Measurements from ENCODE around the gene BLVRA. TPM values are rescaled to one million over a fixed set of nuclear protein-coding genes. Genes with fewer than 3 reads are reported as not detected.
"Not testable (repeated sequence)": the region's sequence is repeated elsewhere in the genome, so short reads cannot be mapped to it uniquely, and the experiment has no call there.

BLVRA gene
- polyA plus RNA-seq, 6 donors from 2014 or later = 3.5 to 15.9 (median 9.5) TPM

GRCh38 chr7:43782768-43783555 lies 24.5 kb downstream of the BLVRA start:
- Mint-ChIP-seq H3K36me3 (no peaks in the 10 kb centered on the region), H3K9me3 (no peaks in the 10 kb centered on the region), H3K27me3 (no peaks in the 10 kb centered on the region), H3K4me3 (no peak overlapping the region), H3K27ac (no peak overlapping the region), H3K4me1 (no peaks in the 10 kb centered on the region)
- DNase-seq (no peak), ATAC-seq (ENCODE audit: low read depth in 2 of 2) (no peak)

GRCh38 chr7:43784030-43784584 lies 25.6 kb downstream of the BLVRA start:
- no peaks in the 10 kb centered on the region for H3K4me1 Mint-ChIP-seq
- no peak overlapping the region for H3K27ac Mint-ChIP-seq
- no peaks in the 10 kb centered on the region for H3K27me3 Mint-ChIP-seq
- H3K36me3 Mint-ChIP-seq = no peaks in the 10 kb centered on the region
- no peak overlapping the region for H3K4me3 Mint-ChIP-seq
- ATAC-seq (ENCODE audit: low read depth in 2 of 2) (no peak), DNase-seq (no peak)
- H3K9me3 Mint-ChIP-seq = no peaks in the 10 kb centered on the region

- H3K4me3 Mint-ChIP-seq; H3K27ac Mint-ChIP-seq; ATAC-seq (ENCODE audit: low read depth in 2 of 2); H3K4me1 Mint-ChIP-seq; H3K27me3 Mint-ChIP-seq; H3K36me3 Mint-ChIP-seq; H3K9me3 Mint-ChIP-seq; DNase-seq: not testable (repeated sequence)
Observed at GRCh38 chr7:43784585-43785087, 26.2 kb downstream of the BLVRA start.

GRCh38 chr7:43785420-43785819 lies 26.9 kb downstream of the BLVRA start:
- Mint-ChIP-seq H3K4me3 (peak overlapping the region in 1 of 8 donors; percentile 52), H3K9me3 (no peaks in the 10 kb centered on the region), H3K36me3 (no peaks in the 10 kb centered on the region), H3K27ac (no peak overlapping the region), H3K4me1 (no peaks in the 10 kb centered on the region), H3K27me3 (no peaks in the 10 kb centered on the region)
- ATAC-seq (ENCODE audit: low read depth in 2 of 2) (no peak), DNase-seq (no peak)

- no peak overlapping the region for H3K4me3 Mint-ChIP-seq
- no peaks in the 10 kb centered on the region for H3K9me3 Mint-ChIP-seq
- no peak for ATAC-seq (ENCODE audit: low read depth in 2 of 2)
- H3K27me3 Mint-ChIP-seq = no peaks in the 10 kb centered on the region
- no peak overlapping the region for H3K27ac Mint-ChIP-seq
- H3K36me3 Mint-ChIP-seq = no peaks in the 10 kb centered on the region
- no peak for DNase-seq
- peaks cover 0 to 3% (median 0%) of the 10 kb centered on the region in 3 donors for H3K4me1 Mint-ChIP-seq
Observed at GRCh38 chr7:43787771-43788170, 29.3 kb downstream of the BLVRA start.

- Mint-ChIP-seq H3K4me1 (peaks cover 0 to 3% (median 0%) of the 10 kb centered on the region in 3 donors), H3K27me3 (no peaks in the 10 kb centered on the region)
- ATAC-seq (ENCODE audit: low read depth in 2 of 2) = no peak
Observed at GRCh38 chr7:43790006-43790405, 31.5 kb downstream of the BLVRA start.

GRCh38 chr7:43790834-43791233 lies 32.4 kb downstream of the BLVRA start:
- Mint-ChIP-seq H3K27me3 (no peaks in the 10 kb centered on the region), H3K36me3 (no peaks in the 10 kb centered on the region), H3K9me3 (no peaks in the 10 kb centered on the region), H3K4me3 (no peak overlapping the region), H3K27ac (no peak overlapping the region), H3K4me1 (peaks cover 0 to 3% (median 0%) of the 10 kb centered on the region in 3 donors)
- ATAC-seq (ENCODE audit: low read depth in 2 of 2) = no peak
- DNase-seq = no peak

More at GRCh38 chr7:43790006-43790405, 31.5 kb downstream of the BLVRA start:
- no peak for DNase-seq
- Mint-ChIP-seq H3K9me3 (no peaks in the 10 kb centered on the region), H3K36me3 (no peaks in the 10 kb centered on the region), H3K27ac (peak overlapping the region in 1 of 6 donors; percentile 7), H3K4me3 (no peak overlapping the region)

- ATAC-seq (ENCODE audit: low read depth in 2 of 2) (no peak), DNase-seq (no peak)
- Mint-ChIP-seq H3K27ac (peak overlapping the region in 1 of 6 donors; percentile 16), H3K27me3 (no peaks in the 10 kb centered on the region), H3K4me3 (peak overlapping the region in 1 of 8 donors; percentile 48), H3K9me3 (no peaks in the 10 kb centered on the region), H3K36me3 (no peaks in the 10 kb centered on the region), H3K4me1 (peaks cover 0 to 3% (median 0%) of the 10 kb centered on the region in 3 donors)
Observed at GRCh38 chr7:43791665-43792064, 33.2 kb downstream of the BLVRA start.

GRCh38 chr7:43792471-43793150 lies 34.1 kb downstream of the BLVRA start:
- no peaks in the 10 kb centered on the region for H3K36me3 Mint-ChIP-seq
- DNase-seq = no peak
- H3K4me1 Mint-ChIP-seq = peaks cover 0 to 3% (median 0%) of the 10 kb centered on the region in 3 donors
- no peak for ATAC-seq (ENCODE audit: low read depth in 2 of 2)
- H3K4me3 Mint-ChIP-seq = peak overlapping the region in 1 of 8 donors; percentile 15
- H3K9me3 Mint-ChIP-seq = no peaks in the 10 kb centered on the region
- H3K27ac Mint-ChIP-seq = no peak overlapping the region
- H3K27me3 Mint-ChIP-seq = no peaks in the 10 kb centered on the region

GRCh38 chr7:43799605-43800004 lies 41.1 kb downstream of the BLVRA start:
- H3K36me3 Mint-ChIP-seq = no peaks in the 10 kb centered on the region
- H3K27ac Mint-ChIP-seq = peak overlapping the region in 1 of 6 donors; percentile 68
- no peak for DNase-seq
- H3K4me1 Mint-ChIP-seq = no peaks in the 10 kb centered on the region
- H3K27me3 Mint-ChIP-seq = no peaks in the 10 kb centered on the region
- no peak overlapping the region for H3K4me3 Mint-ChIP-seq
- no peaks in the 10 kb centered on the region for H3K9me3 Mint-ChIP-seq
- ATAC-seq (ENCODE audit: low read depth in 2 of 2) = no peak

GRCh38 chr7:43803865-43804264 lies 45.4 kb downstream of the BLVRA start:
- H3K27ac Mint-ChIP-seq = peak overlapping the region in 1 of 6 donors; percentile 14
- no peak for DNase-seq
- H3K4me3 Mint-ChIP-seq = no peak overlapping the region
- no peak for ATAC-seq (ENCODE audit: low read depth in 2 of 2)
- peaks cover 0 to 5% of the 10 kb centered on the region in 2 donors for H3K36me3 Mint-ChIP-seq
- no peaks in the 10 kb centered on the region for H3K4me1 Mint-ChIP-seq
- no peaks in the 10 kb centered on the region for H3K27me3 Mint-ChIP-seq
- no peaks in the 10 kb centered on the region for H3K9me3 Mint-ChIP-seq

- H3K27ac Mint-ChIP-seq = no peak overlapping the region
- H3K27me3 Mint-ChIP-seq = peaks cover 9 to 21% (median 9%) of the 10 kb centered on the region in 3 donors
- peaks cover 0 to 3% (median 0%) of the 10 kb centered on the region in 7 donors for H3K9me3 Mint-ChIP-seq
- peaks cover 0 to 5% of the 10 kb centered on the region in 2 donors for H3K36me3 Mint-ChIP-seq
- H3K4me1 Mint-ChIP-seq = no peaks in the 10 kb centered on the region
- no peak for DNase-seq
- ATAC-seq (ENCODE audit: low read depth in 2 of 2) = no peak
- no peak overlapping the region for H3K4me3 Mint-ChIP-seq
Observed at GRCh38 chr7:43808410-43808809, 49.9 kb downstream of the BLVRA start.

- not testable (repeated sequence) for H3K4me1 Mint-ChIP-seq; H3K9me3 Mint-ChIP-seq; H3K36me3 Mint-ChIP-seq; H3K4me3 Mint-ChIP-seq; ATAC-seq (ENCODE audit: low read depth in 2 of 2); H3K27ac Mint-ChIP-seq; DNase-seq
- H3K27me3 Mint-ChIP-seq = peaks cover 19 to 33% (median 23%) of the 10 kb centered on the region in 3 donors
Observed at GRCh38 chr7:43810195-43810941, 51.9 kb downstream of the BLVRA start.

Measured in naive B cell (primary cell).